ENCODE results near the gene CASZ1.

GRCh38 chr1:10613861-10614260 is 182.6 kb downstream of the CASZ1 start:
- TF ChIP-seq CTCF (IDR thresholded peaks at IDR 0.05 in 8 of 11, conservative IDR thresholded peaks at IDR 0.05 in 3 of 11) (no peak), POLR2AphosphoS5 (IDR thresholded peaks at IDR 0.05) (no peak)

Data from spleen (tissue), 7 donors.